ENCODE data around the gene CDH4. TPM values are rescaled to one million over a fixed set of nuclear protein-coding genes. Genes with fewer than 3 reads are reported as not detected.

The CDH4 gene
- total RNA-seq, 2 donors from 2014 or later, result 0.05 to 2.2 TPM

DNA sequence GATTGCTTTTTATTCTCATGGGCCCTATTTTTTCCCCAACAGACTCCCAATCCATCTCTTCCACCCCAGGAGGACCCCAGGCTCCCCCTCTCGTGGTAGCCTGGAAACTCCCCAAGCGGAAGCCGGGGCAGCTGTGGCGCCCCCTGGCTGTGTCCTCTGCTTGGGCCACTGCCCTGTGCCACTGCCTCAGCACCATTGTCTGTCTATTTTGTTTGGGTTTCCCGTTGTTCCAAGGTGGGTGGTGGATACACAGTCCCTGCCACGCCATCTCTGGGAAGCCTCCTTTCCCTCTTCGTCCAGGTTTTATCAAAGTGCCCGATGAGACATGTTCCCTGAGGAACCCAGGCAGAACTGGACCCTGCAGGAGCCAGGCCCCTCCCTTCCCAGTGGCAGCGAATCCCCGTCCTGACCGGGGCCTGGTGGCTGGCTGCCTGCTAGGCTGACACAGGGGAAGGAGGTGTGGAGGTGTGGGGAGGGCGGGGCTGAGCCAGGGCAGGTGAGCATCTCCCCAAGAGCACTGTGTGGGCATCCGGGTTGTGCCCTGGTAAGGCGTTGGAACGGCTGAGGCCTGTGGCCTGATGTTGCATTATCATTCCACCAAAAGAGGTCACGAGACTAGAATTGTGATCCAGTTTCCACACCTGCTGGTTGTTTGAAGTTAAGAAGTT, 228.2 kb downstream of the CDH4 start:
- TF ChIP-seq POLR2AphosphoS5 (IDR thresholded peaks at IDR 0.05), result no peak
- no peak for TF ChIP-seq CTCF (IDR thresholded peaks at IDR 0.05)
- TF ChIP-seq POLR2A (IDR thresholded peaks at IDR 0.05), result no peak
- Histone ChIP-seq H3K36me3 (no peaks in the 10 kb centered on the region), H3K4me1 (replicated peaks) (no peaks in the 10 kb centered on the region), H3K27me3 (replicated peaks; ENCODE audit: insufficient read depth) (peaks cover 2% of the 10 kb centered on the region), H3K4me3 (no peak overlapping the region), H3K27ac (no peak overlapping the region), H3K9me3 (no peaks in the 10 kb centered on the region)
- intact Hi-C loops (cut with DNase I), result no loop called here
- 88% methylated on average over 16 of the region's 16 CpGs for WGBS
- DNase-seq (ENCODE audit: low spot score), result no peak

DNA sequence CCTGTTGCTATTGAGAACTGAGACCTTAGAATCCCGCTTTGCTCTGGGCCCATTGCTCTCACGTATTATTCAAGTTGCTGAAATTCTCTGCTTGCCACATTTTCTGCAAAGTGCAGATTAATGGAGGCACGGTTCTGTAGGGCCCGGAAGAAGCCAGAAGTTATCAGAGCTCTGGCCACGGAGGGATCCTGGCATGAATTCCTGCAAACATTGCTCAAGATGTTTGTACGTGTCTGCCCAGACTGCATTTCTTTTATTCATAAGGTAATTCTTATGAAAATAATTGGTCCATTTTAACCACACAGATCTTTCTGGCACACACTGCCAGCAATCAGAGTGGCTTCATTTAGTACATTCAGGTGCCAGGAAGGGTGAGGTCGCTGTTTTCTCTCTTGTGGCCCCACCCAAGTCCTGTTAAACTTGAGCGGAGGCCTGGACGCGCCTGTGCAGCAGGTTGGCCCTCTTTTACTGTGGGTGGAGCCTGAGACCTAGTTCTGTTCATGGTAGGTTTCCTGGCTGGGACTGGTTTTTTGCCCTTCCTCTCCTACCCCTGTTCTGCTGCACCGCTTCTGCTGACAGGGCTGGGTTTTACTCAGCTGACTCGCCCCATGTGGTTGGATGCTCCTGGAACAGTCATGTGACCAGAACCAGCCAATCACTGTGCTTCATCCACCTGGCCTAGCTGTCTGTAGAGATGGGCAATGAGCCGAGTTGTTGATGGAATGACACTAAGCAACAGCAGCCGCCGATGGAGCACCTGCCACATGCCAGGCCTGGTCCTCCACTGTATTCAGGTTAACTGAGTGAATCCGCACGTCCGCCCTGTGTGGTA, 230.2 kb downstream of the CDH4 start:
- Histone ChIP-seq H3K9me3 (no peaks in the 10 kb centered on the region), H3K4me1 (replicated peaks) (no peaks in the 10 kb centered on the region), H3K36me3 (no peaks in the 10 kb centered on the region), H3K27ac (no peak overlapping the region), H3K4me3 (no peak overlapping the region), H3K27me3 (replicated peaks; ENCODE audit: insufficient read depth) (no peaks in the 10 kb centered on the region)
- TF ChIP-seq POLR2A (IDR thresholded peaks at IDR 0.05) (no peak), CTCF (IDR thresholded peaks at IDR 0.05) (no peak), POLR2AphosphoS5 (IDR thresholded peaks at IDR 0.05) (no peak)
- 68% methylated on average over 18 of the region's 18 CpGs for WGBS
- DNase-seq (ENCODE audit: low spot score), result no peak
- intact Hi-C loops (cut with DNase I), result no loop called here

- H3K36me3 ChIP-seq, result no peaks in the 10 kb centered on the region
- no peaks in the 10 kb centered on the region for H3K9me3 ChIP-seq
- no peaks in the 10 kb centered on the region for H3K27me3 ChIP-seq (replicated peaks; ENCODE audit: insufficient read depth)
- 83% methylated on average over 3 of the region's 3 CpGs for WGBS
- H3K27ac ChIP-seq, result no peak overlapping the region
- intact Hi-C loops (cut with DNase I), result no loop called here
- H3K4me3 ChIP-seq, result no peak overlapping the region
- no peaks in the 10 kb centered on the region for H3K4me1 ChIP-seq (replicated peaks)
- TF ChIP-seq POLR2A (IDR thresholded peaks at IDR 0.05) (no peak), POLR2AphosphoS5 (IDR thresholded peaks at IDR 0.05) (no peak), CTCF (IDR thresholded peaks at IDR 0.05) (no peak)
- no peak for DNase-seq (ENCODE audit: low spot score)
Observed at GRCh38 chr20:61482901-61483300, 230.8 kb downstream of the CDH4 start.

GRCh38 chr20:61483336-61484067, 231.4 kb downstream of the CDH4 start:
- intact Hi-C loops (cut with DNase I), result no loop called here
- no peak for DNase-seq (ENCODE audit: low spot score)
- H3K4me1 ChIP-seq (replicated peaks), result no peaks in the 10 kb centered on the region
- H3K4me3 ChIP-seq, result no peak overlapping the region
- no peak for TF ChIP-seq CTCF (IDR thresholded peaks at IDR 0.05)
- TF ChIP-seq POLR2A (IDR thresholded peaks at IDR 0.05), result no peak
- no peak for TF ChIP-seq POLR2AphosphoS5 (IDR thresholded peaks at IDR 0.05)
- 83% methylated on average over 16 of the region's 16 CpGs for WGBS
- no peak overlapping the region for H3K27ac ChIP-seq
- no peaks in the 10 kb centered on the region for H3K36me3 ChIP-seq
- no peaks in the 10 kb centered on the region for H3K27me3 ChIP-seq (replicated peaks; ENCODE audit: insufficient read depth)
- H3K9me3 ChIP-seq, result no peaks in the 10 kb centered on the region

Measured in prostate gland (tissue), 2 donors.